GM12878 (cell line): ENCODE results near the gene LMF2. TPM values are rescaled to one million over a fixed set of nuclear protein-coding genes. Genes with fewer than 3 reads are reported as not detected.

Experiments used
- BRCA1 ChIP-seq: IDR thresholded peaks from 2 replicates; pipeline ENCODE4 v1.6.1; 2011; ENCODE audit warnings: low read depth, low read length, improper control_type of control experiment
- CHD1 ChIP-seq: IDR thresholded peaks from 2 replicates; pipeline ENCODE4 v1.6.1; 2012; ENCODE audit warnings: low read depth, low read length, improper control_type of control experiment
- CUX1 ChIP-seq: IDR thresholded peaks from 2 replicates; pipeline ENCODE4 v1.6.1; 2012; ENCODE audit warnings: improper control_type of control experiment, low read depth, low read length; ENCODE audit not compliant: insufficient replicate concordance
- EP300 ChIP-seq, 2 experiments: fragments of 150-350 bp in 1 of 2; IDR thresholded peaks; 2 replicates each; pipeline ENCODE4 v1.6.1; 2011 to 2012; ENCODE audit warnings: low read depth in 2 of 2, low read length in 2 of 2, borderline replicate concordance in 1 of 2, improper control_type of control experiment in 1 of 2, inconsistent platforms in 1 of 2; ENCODE audit not compliant: control insufficient read depth in 1 of 2
- NKRF ChIP-seq: fragments of 450-650 bp; conservative IDR thresholded peaks from 2 replicates; pipeline ENCODE4 v1.6.1; 2017; ENCODE audit warnings: mild to moderate bottlenecking, moderate library complexity
- RELB ChIP-seq: fragments of 450-650 bp; IDR thresholded peaks from 2 replicates; pipeline ENCODE4 v1.6.1; 2017; ENCODE audit warnings: low read depth, mild to moderate bottlenecking, moderate library complexity
- SP1 ChIP-seq: IDR thresholded peaks from one replicate; pipeline ENCODE4 v1.6.1; 2011; ENCODE audit warnings: low read depth, low read length
- polyA plus RNA-seq, 11 experiments: library from polyadenylated mRNA; depleted of rRNA in 4 of 11; unstranded in 6 of 11; stranded (reverse) in 5 of 11; fragments of >200 nt; fragmentation: Nextera tagmentation in 4 of 11; fragmentation: Illumina TruSeq in 1 of 11; extraction: Ambion mirVana in 4 of 11; extraction: Trizol in 1 of 11; gene quantifications; 1 replicate in 1 of 11; 2 replicates in 10 of 11; pipeline versions ENCODE4 v1.2.1 to v1.2.3, GENCODE V29; 2011 to 2016; ENCODE audit warnings: inconsistent platforms in 2 of 11, missing spikeins in 2 of 11, low read depth in 1 of 11
- total RNA-seq, 4 experiments: library from RNA; depleted of rRNA in 3 of 4; stranded (reverse); fragments of >200 nt in 3 of 4; fragmentation: Illumina TruSeq in 1 of 4; extraction: Trizol in 1 of 4; gene quantifications; 2 replicates each; pipeline versions ENCODE4 v1.2.1 to v1.2.3, GENCODE V29; 2013 to 2021

The LMF2 gene
- total and polyA plus RNA-seq, 10 of the 15 experiments (the other 5 are each of a cell fraction or from before 2014, with no cell fraction given): 0.08 to 57.5 (median 21.2) TPM

- TF ChIP-seq CUX1 (no peak), RELB (no peak), EP300 (IDR thresholded peaks at IDR 0.05; ENCODE audit: borderline replicate concordance in 1 of 2, control insufficient read depth in 1 of 2, low read depth in 2 of 2, low read length in 2 of 2) (no peak), CHD1 (no peak), NKRF (no peak), SP1 (no peak), BRCA1 (no peak)
Measured at GRCh38 chr22:50502096-50502495, 5.4 kb downstream of the LMF2 start (continued).
